Tibial nerve (tissue), 4 donors: ENCODE measurements around the gene ERBB4.

Experiments used
- CTCF ChIP-seq, 5 experiments: fragments of 200-600 bp in 3 of 5; fragments of 450-650 bp in 2 of 5; sonication (generic) in 3 of 5; IDR thresholded peaks; one replicate each; pipeline ENCODE4 v1.5.1; 2016 to 2019; ENCODE audit warnings: antibody characterized with exemption in 5 of 5, mild to moderate bottlenecking in 3 of 5, moderate library complexity in 2 of 5
- EP300 ChIP-seq, 2 donors: sonication (generic); formaldehyde crosslinking; IDR thresholded peaks; one replicate each; pipeline ENCODE4 v1.6.1; 2017; ENCODE audit warnings: antibody characterized with exemption in 2 of 2, mild to moderate bottlenecking in 1 of 2
- POLR2A ChIP-seq, 2 donors: fragments of 450-650 bp; IDR thresholded peaks; one replicate each; pipeline ENCODE4 v1.6.1; 2017; ENCODE audit warnings: antibody characterized with exemption in 2 of 2, mild to moderate bottlenecking in 2 of 2, moderate library complexity in 2 of 2

GRCh38 chr2:211487733-211488132, 1050.9 kb downstream of the ERBB4 start:
- TF ChIP-seq CTCF (IDR thresholded peaks at IDR 0.05) (no peak), POLR2A (IDR thresholded peaks at IDR 0.05) (no peak), EP300 (IDR thresholded peaks at IDR 0.05) (no peak)
